ENCODE results near the gene CDS2.

The CDS2 gene

DNA sequence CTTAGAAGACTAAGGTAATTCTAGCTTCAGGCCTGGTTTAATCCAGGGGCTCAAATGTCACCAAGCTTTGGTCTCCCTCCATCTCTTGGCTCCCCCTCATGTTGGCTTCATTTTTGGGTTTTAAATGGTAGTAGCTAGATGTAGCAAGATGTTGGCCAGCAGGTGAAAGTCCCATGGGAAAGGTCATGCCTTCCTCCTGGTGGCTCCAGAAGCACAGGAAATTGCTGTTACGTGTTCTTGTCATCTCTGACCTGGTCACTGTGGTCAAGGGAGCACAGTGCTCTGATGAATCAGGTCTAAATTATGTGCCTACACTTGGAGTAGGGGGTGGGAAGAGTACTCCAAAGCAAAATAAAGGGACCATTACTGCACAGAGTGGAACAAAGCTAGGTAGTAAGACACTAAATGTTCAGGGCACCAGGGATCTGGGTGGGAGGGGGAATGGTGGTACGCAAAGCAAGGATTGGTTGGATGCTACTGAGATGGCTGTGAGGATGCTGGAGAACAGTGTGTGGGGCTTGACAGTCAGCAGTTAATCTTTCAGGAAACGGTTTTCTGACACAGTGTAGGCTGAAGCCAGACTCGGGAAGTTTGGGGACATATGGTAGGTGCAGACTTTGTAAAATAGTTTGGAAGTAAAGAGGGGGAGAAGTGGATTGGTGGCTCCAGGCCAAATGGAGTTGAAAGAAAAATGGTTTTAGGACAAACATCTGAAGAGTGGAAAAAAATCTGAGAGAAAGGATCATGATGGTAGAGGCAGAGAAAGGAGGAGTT is 30.1 kb downstream of the CDS2 start:
- Histone ChIP-seq H3K4me1 (ENCODE audit: control extremely low read depth in 1 of 4, control insufficient read depth in 4 of 4, insufficient read depth in 4 of 4, low read length in 3 of 4) (peaks cover 0 to 29% (median 2%) of the 10 kb centered on the region in 4 experiments), H3K36me3 (ENCODE audit: control insufficient read depth in 4 of 4, insufficient read depth in 4 of 4, low read length in 3 of 4) (peaks cover 0 to 7% (median 1%) of the 10 kb centered on the region in 4 experiments), H3K27ac (ENCODE audit: insufficient read depth in 1 of 2, low read depth in 1 of 2, low read length in 2 of 2, poor library complexity in 1 of 2, severe bottlenecking in 2 of 2) (no peak overlapping the region), H3K4me3 (ENCODE audit: control insufficient read depth in 1 of 7, extremely low read depth in 1 of 7, insufficient read depth in 4 of 7, low read depth in 2 of 7, low read length in 6 of 7) (peak overlapping the region in 1 of 7 experiments; percentile 43), H3K9me3 (ENCODE audit: control extremely low read depth in 1 of 5, control insufficient read depth in 4 of 5, insufficient read depth in 2 of 5, low read depth in 1 of 5, low read length in 4 of 5) (no peaks in the 10 kb centered on the region), H3K27me3 (replicated peaks in 2 of 5; ENCODE audit: control insufficient read depth in 4 of 5, insufficient read depth in 5 of 5, low read length in 4 of 5) (no peaks in the 10 kb centered on the region)
- no peak for DNase-seq
- WGBS (ENCODE audit: insufficient coverage) = 74% methylated on average over 4 of the region's 4 CpGs
- POLR2A ChIA-PET = interaction anchor here (1.4 kb wide), 1 partner anchor 12 kb away, joined by 3 read pairs; no protein-coding TSS in a partner anchor
- CTCF ChIA-PET = interaction anchor here (0.8 to 3.4 kb wide), 9 partner anchors 10 to 36 kb away, joined by 3 to 14 read pairs (median 5); partner anchors contain the start of gene CDS2

DNA sequence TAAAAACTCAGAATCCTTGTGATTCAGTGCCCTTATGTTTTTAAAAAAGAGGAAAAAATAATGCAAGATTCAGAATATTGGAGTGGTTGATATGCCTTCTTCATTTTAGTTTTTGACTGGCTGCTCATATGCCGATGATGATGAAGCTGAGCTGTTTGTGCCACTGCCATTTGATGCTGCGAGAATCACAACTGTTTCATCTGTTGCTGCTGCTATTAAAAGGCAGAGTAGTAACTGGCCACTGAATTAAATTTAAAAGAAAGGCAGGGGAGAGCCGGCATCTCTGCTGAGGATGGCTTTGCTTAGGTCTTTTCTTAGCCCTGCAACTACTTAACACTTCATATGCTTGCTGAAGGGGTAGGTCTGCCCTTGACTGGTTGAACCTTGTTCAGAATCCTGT is 33.1 kb downstream of the CDS2 start:
- no peak overlapping the region for H3K27ac ChIP-seq (ENCODE audit: insufficient read depth in 1 of 2, low read depth in 1 of 2, low read length in 2 of 2, poor library complexity in 1 of 2, severe bottlenecking in 2 of 2)
- H3K27me3 ChIP-seq (replicated peaks in 2 of 5; ENCODE audit: control insufficient read depth in 4 of 5, insufficient read depth in 5 of 5, low read length in 4 of 5) = no peaks in the 10 kb centered on the region
- DNase-seq = no peak
- H3K36me3 ChIP-seq (ENCODE audit: control insufficient read depth in 4 of 4, insufficient read depth in 4 of 4, low read length in 3 of 4) = no peaks in the 10 kb centered on the region
- H3K9me3 ChIP-seq (ENCODE audit: control extremely low read depth in 1 of 5, control insufficient read depth in 4 of 5, insufficient read depth in 2 of 5, low read depth in 1 of 5, low read length in 4 of 5) = no peaks in the 10 kb centered on the region
- POLR2A ChIA-PET = no interaction called here
- no peak overlapping the region for H3K4me3 ChIP-seq (ENCODE audit: control insufficient read depth in 1 of 7, extremely low read depth in 1 of 7, insufficient read depth in 4 of 7, low read depth in 2 of 7, low read length in 6 of 7)
- peaks cover 0 to 24% (median 2%) of the 10 kb centered on the region in 4 experiments for H3K4me1 ChIP-seq (ENCODE audit: control extremely low read depth in 1 of 4, control insufficient read depth in 4 of 4, insufficient read depth in 4 of 4, low read length in 3 of 4)
- CTCF ChIA-PET = no interaction called here
- WGBS (ENCODE audit: insufficient coverage) = 95% methylated on average over 3 of the region's 3 CpGs

DNA sequence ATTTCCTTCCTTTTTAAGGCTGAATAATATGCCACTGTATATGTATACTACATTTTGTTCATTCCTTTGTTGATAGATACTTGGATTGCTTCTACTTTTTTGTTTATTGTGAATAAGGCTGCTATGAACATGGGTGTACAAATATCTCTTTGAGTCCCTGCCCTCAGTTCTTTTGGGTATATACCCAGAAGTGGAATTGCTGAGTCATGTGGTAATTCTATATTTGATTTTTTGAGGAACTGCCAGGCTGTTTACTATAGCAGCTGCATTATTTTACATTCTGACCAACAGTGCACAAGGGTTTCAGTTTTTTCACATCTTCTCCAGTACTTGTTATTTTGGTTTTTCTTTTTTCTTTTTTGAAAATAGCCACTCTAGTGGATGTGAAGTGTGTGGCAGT is 34.1 kb downstream of the CDS2 start:
- Histone ChIP-seq H3K36me3 (ENCODE audit: control insufficient read depth in 4 of 4, insufficient read depth in 4 of 4, low read length in 3 of 4) (no peaks in the 10 kb centered on the region), H3K4me1 (ENCODE audit: control extremely low read depth in 1 of 4, control insufficient read depth in 4 of 4, insufficient read depth in 4 of 4, low read length in 3 of 4) (peaks cover 0 to 23% (median 2%) of the 10 kb centered on the region in 4 experiments), H3K9me3 (ENCODE audit: control extremely low read depth in 1 of 5, control insufficient read depth in 4 of 5, insufficient read depth in 2 of 5, low read depth in 1 of 5, low read length in 4 of 5) (no peaks in the 10 kb centered on the region), H3K27ac (ENCODE audit: insufficient read depth in 1 of 2, low read depth in 1 of 2, low read length in 2 of 2, poor library complexity in 1 of 2, severe bottlenecking in 2 of 2) (no peak overlapping the region), H3K27me3 (replicated peaks in 2 of 5; ENCODE audit: control insufficient read depth in 4 of 5, insufficient read depth in 5 of 5, low read length in 4 of 5) (no peaks in the 10 kb centered on the region), H3K4me3 (ENCODE audit: control insufficient read depth in 1 of 7, extremely low read depth in 1 of 7, insufficient read depth in 4 of 7, low read depth in 2 of 7, low read length in 6 of 7) (no peak overlapping the region)
- ChIA-PET POLR2A (no interaction called here), CTCF (interaction anchor here (0.9 kb wide), 1 partner anchor 14 kb away, joined by 3 read pairs; no protein-coding TSS in a partner anchor)
- peak in 1 of 3 donors; percentile 24 for DNase-seq

DNA sequence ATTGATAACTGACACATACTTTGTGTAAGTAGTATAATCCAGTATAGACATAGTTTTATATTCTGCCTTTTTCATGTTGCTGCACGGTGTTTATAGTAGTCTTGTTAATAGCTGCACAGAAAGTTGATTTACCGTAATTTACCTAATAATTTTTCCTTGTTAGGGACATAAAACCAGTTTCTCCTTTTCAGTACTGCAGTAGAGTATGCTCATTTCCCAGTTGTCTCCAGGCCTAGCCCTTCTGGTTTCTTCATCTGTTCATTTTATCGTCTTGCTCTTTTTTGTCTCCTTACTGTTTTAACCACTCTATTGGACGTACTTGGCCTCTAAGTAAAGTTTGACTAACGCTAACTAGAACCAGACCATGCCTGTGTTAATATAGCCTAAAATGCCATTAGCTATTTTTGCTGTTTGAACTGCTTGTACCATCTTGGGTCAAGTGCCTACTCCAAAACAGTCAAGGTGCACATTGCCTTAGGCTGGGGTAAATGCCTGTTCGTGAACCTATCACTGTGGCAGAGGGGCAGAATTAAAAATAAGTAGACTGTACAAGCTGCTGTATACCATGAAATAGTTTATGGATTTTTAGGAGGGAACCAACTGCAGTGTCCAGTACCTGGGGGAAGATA is 34.8 kb downstream of the CDS2 start:
- ChIA-PET CTCF (interaction anchor here (0.9 to 1.2 kb wide), 2 partner anchors 9 to 13 kb away, joined by 3 read pairs; no protein-coding TSS in a partner anchor), POLR2A (no interaction called here)
- DNase-seq = no peak
- Histone ChIP-seq H3K4me3 (ENCODE audit: control insufficient read depth in 1 of 7, extremely low read depth in 1 of 7, insufficient read depth in 4 of 7, low read depth in 2 of 7, low read length in 6 of 7) (no peak overlapping the region), H3K4me1 (ENCODE audit: control extremely low read depth in 1 of 4, control insufficient read depth in 4 of 4, insufficient read depth in 4 of 4, low read length in 3 of 4) (peaks cover 0 to 20% (median 3%) of the 10 kb centered on the region in 4 experiments), H3K9me3 (ENCODE audit: control extremely low read depth in 1 of 5, control insufficient read depth in 4 of 5, insufficient read depth in 2 of 5, low read depth in 1 of 5, low read length in 4 of 5) (no peaks in the 10 kb centered on the region), H3K27me3 (replicated peaks in 2 of 5; ENCODE audit: control insufficient read depth in 4 of 5, insufficient read depth in 5 of 5, low read length in 4 of 5) (no peaks in the 10 kb centered on the region), H3K36me3 (ENCODE audit: control insufficient read depth in 4 of 4, insufficient read depth in 4 of 4, low read length in 3 of 4) (no peaks in the 10 kb centered on the region), H3K27ac (ENCODE audit: insufficient read depth in 1 of 2, low read depth in 1 of 2, low read length in 2 of 2, poor library complexity in 1 of 2, severe bottlenecking in 2 of 2) (no peak overlapping the region)
- WGBS (ENCODE audit: insufficient coverage) = 100% methylated on average over 3 of the region's 6 CpGs

DNA sequence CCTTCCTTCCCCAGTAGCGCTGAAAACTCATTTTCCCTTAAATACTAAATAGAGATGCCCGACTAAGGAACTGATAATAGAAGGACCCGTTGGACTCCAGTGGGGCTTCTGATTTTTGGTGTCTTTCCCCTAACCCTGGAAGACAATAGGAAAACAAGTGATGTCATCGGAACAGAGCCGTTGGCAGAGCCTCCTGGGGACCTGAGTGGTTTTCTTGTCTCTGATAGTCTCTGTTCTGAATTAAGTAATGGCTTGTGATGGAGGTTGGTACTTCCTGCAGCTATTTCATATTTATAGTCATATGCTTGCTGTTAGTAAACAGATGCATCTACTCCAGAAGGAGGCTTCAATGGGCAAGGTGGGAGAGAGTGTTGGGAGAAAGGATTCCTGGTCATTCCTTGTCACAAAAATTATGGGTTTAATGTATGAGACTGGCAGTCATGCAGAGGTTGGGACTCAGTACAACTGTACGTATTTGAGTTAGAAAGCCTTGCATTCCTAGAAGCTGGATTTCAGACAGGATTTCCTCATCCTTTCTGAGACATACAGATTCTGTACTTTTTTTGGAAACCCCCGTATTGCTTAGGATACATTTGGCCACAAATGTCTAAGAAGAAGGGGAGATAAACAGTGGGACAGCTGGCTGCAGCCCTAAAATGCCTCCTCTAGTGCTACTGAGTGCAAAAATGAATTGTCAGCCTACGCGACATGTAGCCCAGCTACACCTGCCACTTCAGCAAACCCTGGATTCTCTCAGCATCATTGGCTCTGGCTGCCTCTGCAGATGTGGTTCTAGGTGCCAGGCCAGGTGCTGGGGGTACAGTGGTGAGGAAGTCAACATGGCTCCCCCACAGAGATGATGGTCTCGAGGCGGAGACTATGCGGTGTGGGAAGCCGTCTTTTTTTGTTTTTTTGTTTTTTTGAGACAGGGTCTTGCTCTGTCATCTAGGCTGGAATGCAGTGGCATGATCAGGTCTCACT is 38.1 kb downstream of the CDS2 start:
- DNase-seq = no peak
- peaks cover 9 to 46% (median 21%) of the 10 kb centered on the region in 4 experiments for H3K4me1 ChIP-seq (ENCODE audit: control extremely low read depth in 1 of 4, control insufficient read depth in 4 of 4, insufficient read depth in 4 of 4, low read length in 3 of 4)
- ChIA-PET POLR2A (no interaction called here), CTCF (interaction anchor here (0.5 to 1.5 kb wide), 3 partner anchors 17 to 476 kb away, joined by 3 to 4 read pairs (median 3); partner anchors contain the start of gene CDS2)
- no peaks in the 10 kb centered on the region for H3K9me3 ChIP-seq (ENCODE audit: control extremely low read depth in 1 of 5, control insufficient read depth in 4 of 5, insufficient read depth in 2 of 5, low read depth in 1 of 5, low read length in 4 of 5)
- H3K27ac ChIP-seq (ENCODE audit: insufficient read depth in 1 of 2, low read depth in 1 of 2, low read length in 2 of 2, poor library complexity in 1 of 2, severe bottlenecking in 2 of 2) = no peak overlapping the region
- WGBS (ENCODE audit: insufficient coverage) = 95% methylated on average over 9 of the region's 13 CpGs
- no peaks in the 10 kb centered on the region for H3K36me3 ChIP-seq (ENCODE audit: control insufficient read depth in 4 of 4, insufficient read depth in 4 of 4, low read length in 3 of 4)
- no peak overlapping the region for H3K4me3 ChIP-seq (ENCODE audit: control insufficient read depth in 1 of 7, extremely low read depth in 1 of 7, insufficient read depth in 4 of 7, low read depth in 2 of 7, low read length in 6 of 7)
- H3K27me3 ChIP-seq (replicated peaks in 2 of 5; ENCODE audit: control insufficient read depth in 4 of 5, insufficient read depth in 5 of 5, low read length in 4 of 5) = no peaks in the 10 kb centered on the region

DNA sequence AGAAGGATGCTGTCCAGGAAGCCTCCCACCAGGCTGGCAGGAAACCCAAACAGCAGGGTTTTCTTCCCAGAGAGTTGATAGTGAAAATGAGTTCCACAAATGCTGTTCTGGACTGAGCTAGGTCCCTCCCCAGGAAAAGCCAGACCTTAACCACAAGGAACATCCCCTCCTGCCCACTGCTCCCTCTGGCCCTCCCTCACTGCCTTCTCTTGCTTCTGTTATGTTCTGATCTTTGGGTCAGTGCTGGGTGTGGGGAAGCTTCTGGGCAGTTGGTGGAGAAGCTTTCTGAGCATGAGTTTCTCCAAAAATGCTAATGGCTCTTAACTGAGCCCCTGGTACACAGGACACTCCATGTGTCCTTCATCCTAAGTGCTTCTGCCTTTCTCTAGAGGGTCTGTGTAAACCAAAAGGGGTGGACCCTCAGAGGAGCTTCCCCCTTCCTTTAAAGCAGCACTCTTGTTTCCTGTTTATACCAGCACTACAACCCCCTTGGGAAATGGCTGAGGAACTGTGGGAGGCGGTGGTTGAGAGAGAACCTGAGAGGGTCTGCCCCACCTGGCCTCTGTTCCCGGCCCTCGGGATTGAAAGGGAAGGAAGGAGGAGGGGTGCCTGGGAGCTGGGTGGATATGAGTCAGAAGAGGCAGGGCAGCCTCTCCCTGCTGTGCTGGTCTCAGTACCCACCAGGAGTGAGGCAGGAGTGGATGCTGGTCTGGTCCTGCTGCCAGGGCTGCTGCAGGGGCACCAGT is 42.0 kb downstream of the CDS2 start:
- POLR2A ChIA-PET = interaction anchor here (1.0 kb wide), 1 partner anchor 11 kb away, joined by 3 read pairs; no protein-coding TSS in a partner anchor
- peak; percentile 27 to 72 (median 67) for DNase-seq
- peak overlapping the region in 1 of 2 experiments; percentile 50 for H3K27ac ChIP-seq (ENCODE audit: insufficient read depth in 1 of 2, low read depth in 1 of 2, low read length in 2 of 2, poor library complexity in 1 of 2, severe bottlenecking in 2 of 2)

More for the DNA sequence above, 42.0 kb downstream of the CDS2 start:
- H3K4me1 ChIP-seq (ENCODE audit: control extremely low read depth in 1 of 4, control insufficient read depth in 4 of 4, insufficient read depth in 4 of 4, low read length in 3 of 4) = peaks cover 11 to 66% (median 35%) of the 10 kb centered on the region in 4 experiments
- no peaks in the 10 kb centered on the region for H3K27me3 ChIP-seq (replicated peaks in 2 of 5; ENCODE audit: control insufficient read depth in 4 of 5, insufficient read depth in 5 of 5, low read length in 4 of 5)
- H3K9me3 ChIP-seq (ENCODE audit: control extremely low read depth in 1 of 5, control insufficient read depth in 4 of 5, insufficient read depth in 2 of 5, low read depth in 1 of 5, low read length in 4 of 5) = no peaks in the 10 kb centered on the region
- WGBS (ENCODE audit: insufficient coverage) = 0% methylated on average over 3 of the region's 3 CpGs
- CTCF ChIA-PET = interaction anchor here (0.9 to 3.3 kb wide), 10 partner anchors 9 to 43 kb away, joined by 3 to 15 read pairs (median 4); partner anchors contain the start of gene CDS2
- peaks cover 0 to 3% (median under 1%) of the 10 kb centered on the region in 4 experiments for H3K36me3 ChIP-seq (ENCODE audit: control insufficient read depth in 4 of 4, insufficient read depth in 4 of 4, low read length in 3 of 4)
- peak overlapping the region in 5 of 7 experiments; percentile 20 to 51 (median 48) for H3K4me3 ChIP-seq (ENCODE audit: control insufficient read depth in 1 of 7, extremely low read depth in 1 of 7, insufficient read depth in 4 of 7, low read depth in 2 of 7, low read length in 6 of 7)
